HG02642 (cell line): ENCODE measurements around the gene LTBP2.

Experiments used
- ATAC-seq: cut with Tn5 transposase; IDR thresholded peaks from one replicate; pipeline ENCODE4 v1.9.1; 2021; ENCODE audit warnings: mild to moderate bottlenecking; ENCODE audit not compliant: unreplicated experiment, poor library complexity

The LTBP2 gene

GRCh38 chr14:74594029-74594428 lies 18.0 kb downstream of the LTBP2 start:
- no peak for ATAC-seq

GRCh38 chr14:74593241-74593953 lies 18.6 kb downstream of the LTBP2 start:
- no peak for ATAC-seq

- ATAC-seq: no peak
Observed at GRCh38 chr14:74592476-74593201, 19.4 kb downstream of the LTBP2 start.

GRCh38 chr14:74591899-74592298 lies 20.1 kb downstream of the LTBP2 start:
- ATAC-seq: no peak

- no peak for ATAC-seq
Observed at GRCh38 chr14:74591394-74591793, 20.6 kb downstream of the LTBP2 start.

- no peak for ATAC-seq
Observed at GRCh38 chr14:74589291-74589879, 22.7 kb downstream of the LTBP2 start.

GRCh38 chr14:74587363-74587707 lies 24.7 kb downstream of the LTBP2 start:
- no peak for ATAC-seq

- no peak for ATAC-seq
Observed at GRCh38 chr14:74586681-74587362, 25.2 kb downstream of the LTBP2 start.

- ATAC-seq: no peak
Observed at GRCh38 chr14:74585406-74586335, 26.4 kb downstream of the LTBP2 start.

GRCh38 chr14:74584951-74585350 lies 27.1 kb downstream of the LTBP2 start:
- no peak for ATAC-seq

- no peak for ATAC-seq
Observed at GRCh38 chr14:74583689-74584434, 28.2 kb downstream of the LTBP2 start.

GRCh38 chr14:74582910-74583581 lies 29.0 kb downstream of the LTBP2 start:
- ATAC-seq: no peak

GRCh38 chr14:74580275-74580672 lies 31.8 kb downstream of the LTBP2 start:
- ATAC-seq: no peak

GRCh38 chr14:74579447-74580274 lies 32.4 kb downstream of the LTBP2 start:
- ATAC-seq: no peak

- no peak for ATAC-seq
Observed at GRCh38 chr14:74578479-74578878, 33.6 kb downstream of the LTBP2 start.

- no peak for ATAC-seq
Observed at GRCh38 chr14:74577948-74578275, 34.1 kb downstream of the LTBP2 start.

- no peak for ATAC-seq
Observed at GRCh38 chr14:74577247-74577947, 34.6 kb downstream of the LTBP2 start.
